Right kidney (tissue), 1 donor: Measurements from ENCODE around the gene FPR3.
"Not testable (repeated sequence)": the region's sequence is repeated elsewhere in the genome, so short reads cannot be mapped to it uniquely, and the experiment has no call there.

Experiments
- DNase-seq: peaks from one replicate; pipeline ENCODE4 v3.0.0-alpha.2; 2016

Gene FPR3

DNA sequence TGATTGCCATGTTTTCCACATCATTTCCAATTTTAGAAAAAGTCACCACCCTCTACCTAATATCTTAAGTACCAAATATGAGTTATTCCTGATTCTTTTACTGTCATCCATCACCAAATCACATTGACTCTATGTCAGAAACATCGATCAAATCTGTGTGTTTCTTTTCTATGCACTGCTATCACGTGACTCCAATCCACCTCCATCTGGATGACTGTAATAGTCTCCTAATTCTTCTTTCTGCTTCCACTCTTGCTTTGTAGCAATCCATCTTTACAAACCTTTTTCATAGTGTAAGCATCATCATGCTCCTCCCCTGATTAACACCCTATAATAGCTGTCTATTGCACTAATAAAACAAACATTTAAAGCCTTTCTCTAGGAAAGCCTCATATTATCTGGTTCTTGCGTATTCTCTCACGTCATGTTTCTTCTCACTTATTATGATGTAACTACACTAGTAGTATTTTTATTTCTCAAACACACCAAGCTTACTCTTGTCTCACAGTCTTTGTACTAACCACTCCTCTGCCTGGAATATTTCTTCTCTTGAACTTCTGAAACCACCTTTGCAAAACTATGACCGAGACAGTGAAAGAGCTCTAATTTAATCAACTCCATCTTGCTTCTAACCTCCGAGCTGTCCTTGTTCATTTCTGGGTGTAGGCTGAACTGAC, 10.7 kb upstream of the FPR3 start:
- DNase-seq, result no peak

DNA sequence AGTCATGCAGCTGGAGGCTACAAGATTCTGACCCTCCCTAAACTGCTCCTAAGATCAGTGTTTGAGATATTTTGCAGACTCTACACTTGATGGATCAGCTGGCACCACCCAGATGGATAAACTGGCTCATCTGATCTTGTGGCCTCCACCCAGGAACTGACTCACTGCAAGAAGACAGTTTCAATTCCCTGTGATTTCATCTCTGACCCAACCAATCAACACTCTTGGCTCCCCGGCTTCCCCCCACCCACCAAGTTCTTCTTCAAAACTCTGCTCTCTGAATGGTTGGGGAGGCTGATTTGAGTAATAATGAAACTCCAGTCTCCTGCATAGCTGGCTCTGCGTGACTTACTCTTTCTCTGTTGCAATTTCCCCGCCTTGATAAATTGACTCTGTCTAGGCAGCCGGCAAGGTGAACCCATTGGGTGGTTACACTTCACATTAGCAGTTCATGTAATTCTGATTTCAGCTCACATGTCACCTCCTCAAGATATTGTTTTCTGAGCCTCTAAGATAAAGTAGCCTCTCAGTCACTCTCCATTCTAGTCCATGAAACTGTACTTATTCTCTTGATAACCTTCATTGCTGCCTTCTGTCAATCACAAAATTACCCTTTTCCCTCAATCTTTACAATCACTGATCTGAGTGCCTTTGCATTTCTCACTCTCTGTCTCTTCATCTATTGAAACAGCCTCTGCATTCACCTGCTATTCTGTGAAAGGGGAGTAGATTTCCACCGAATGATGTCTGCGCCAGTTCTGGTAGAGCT, 9.9 kb upstream of the FPR3 start:
- DNase-seq, result no peak

DNA sequence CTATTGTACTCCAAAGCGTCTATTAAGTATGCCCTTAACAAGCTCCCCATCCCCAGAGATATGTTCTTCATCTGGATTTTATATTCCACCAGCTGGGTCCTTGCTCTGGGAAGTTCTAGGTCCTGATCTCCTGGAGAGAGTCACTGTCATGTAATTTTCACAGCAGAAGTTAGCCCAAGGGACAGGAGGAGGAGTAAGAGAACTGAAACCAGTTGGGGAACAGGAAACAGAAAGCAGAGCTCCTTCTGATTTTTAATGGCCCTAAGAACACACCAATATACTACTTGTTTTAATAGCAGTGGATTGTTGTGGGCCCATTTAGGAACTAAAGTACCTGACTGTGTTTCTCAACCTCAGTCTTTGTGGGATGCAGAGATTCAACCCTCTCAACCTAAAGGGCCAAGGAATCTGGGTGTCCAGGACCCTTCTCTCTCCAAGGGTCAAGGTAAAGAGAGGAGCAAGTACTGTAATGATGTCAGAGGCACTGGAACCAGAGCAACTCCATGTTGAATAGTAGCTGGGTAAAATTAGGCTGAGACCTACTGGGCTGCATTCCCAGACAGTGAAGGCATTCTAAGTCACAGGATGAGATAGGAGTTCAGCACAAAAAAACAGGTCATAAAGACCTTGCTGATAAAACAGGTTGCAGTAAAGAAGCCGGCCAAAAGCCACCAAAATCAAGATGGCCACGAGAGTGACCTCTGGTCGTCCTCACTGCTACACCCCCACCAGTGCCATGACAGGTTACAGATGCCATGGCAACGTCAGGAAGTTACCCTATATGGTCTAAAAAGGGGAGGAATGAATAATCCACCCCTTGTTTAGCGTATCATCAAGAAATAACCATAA, 8.1 kb upstream of the FPR3 start:
- DNase-seq, result no peak

DNA sequence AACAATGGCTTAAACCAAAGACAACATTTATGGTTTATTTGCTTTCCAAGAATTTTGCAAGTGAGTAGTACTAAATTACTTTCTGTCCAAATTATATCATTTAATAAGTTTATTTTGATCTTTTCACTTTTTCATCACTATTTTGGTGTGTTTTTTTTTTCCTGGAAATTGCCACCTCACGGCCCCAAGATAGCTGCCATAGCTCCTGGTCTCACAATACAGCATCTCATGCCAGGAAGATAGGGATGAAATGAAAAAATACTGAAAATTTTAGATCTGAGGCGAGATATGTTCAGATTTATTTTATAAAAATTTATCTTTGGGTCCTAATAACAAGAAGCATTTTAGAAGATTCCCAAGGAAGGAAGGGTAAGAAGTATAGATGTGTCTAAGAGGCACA, 6.9 kb upstream of the FPR3 start:
- DNase-seq, result no peak

DNA sequence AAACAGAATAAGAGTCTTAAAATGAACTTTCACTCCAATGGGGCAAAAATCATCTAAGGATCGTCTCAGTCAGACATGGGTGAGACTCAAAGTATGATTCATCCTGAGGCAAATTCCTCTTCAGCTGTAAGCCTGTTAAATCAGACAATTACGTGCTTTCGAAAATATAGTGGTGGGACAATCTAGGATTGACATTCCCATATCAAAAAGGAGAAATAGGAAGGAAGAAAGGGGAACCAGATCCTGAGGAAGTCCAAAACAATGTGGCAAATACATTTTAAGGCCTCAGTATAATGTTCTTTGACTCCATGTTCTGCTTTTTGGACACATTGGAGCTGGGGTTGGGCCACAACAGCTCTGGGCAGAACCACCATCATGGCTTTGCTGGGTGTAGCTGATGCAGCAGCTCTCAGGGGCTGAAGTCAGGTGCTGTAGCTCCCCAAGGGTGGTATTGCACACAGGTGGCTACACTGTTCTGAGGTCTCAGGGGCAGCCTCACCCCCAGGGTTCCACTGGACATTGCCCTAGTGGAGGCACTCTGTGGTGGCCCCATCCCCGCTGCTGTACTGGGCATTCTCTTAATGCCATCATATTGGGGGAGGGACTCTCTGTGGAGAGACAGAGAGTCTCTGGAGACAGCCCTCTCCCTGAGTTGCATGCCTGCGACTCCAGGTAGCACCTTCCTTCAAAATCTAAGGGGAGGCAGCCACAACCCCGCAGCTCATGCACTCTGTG, 5.7 kb upstream of the FPR3 start:
- no peak for DNase-seq

DNA sequence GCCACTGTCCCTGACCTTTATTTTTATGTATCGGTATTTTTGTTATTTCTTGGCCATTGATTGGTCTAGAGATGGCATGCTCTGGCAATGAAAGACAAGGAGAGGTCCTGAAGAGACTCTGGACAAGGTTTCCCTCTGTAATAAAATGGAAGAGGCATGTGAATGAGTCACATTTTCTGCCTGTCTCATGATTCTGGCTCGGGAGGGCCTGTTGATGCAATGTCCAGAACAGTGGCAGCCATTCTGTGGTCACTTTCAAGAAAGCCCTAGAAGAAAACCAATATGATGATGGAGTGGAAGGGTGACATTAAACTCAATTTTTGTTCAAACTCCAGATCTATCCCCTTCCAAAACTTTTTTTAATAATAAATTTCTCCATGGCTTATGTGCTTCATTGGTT, 2.0 kb upstream of the FPR3 start:
- DNase-seq, result no peak

DNA sequence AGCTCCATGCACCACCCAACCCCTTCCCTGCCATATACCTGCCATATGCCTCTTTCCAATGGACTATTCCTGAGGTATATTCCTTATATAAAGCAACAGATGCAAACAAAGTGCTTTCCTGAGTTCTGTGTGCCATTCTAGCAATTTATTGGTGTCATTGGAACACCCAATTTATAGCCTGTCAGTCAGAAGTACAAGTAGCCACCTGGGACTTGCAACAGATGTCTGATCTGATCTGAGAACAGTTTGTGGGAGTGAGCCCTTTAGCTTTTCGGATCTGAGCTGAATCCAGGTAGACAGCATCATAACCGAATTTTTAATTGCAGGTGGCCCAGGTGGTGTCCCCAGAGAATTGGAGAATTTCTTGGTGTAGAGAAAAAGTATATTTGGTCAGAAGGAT, 963 bp upstream of the FPR3 start:
- no peak for DNase-seq

DNA sequence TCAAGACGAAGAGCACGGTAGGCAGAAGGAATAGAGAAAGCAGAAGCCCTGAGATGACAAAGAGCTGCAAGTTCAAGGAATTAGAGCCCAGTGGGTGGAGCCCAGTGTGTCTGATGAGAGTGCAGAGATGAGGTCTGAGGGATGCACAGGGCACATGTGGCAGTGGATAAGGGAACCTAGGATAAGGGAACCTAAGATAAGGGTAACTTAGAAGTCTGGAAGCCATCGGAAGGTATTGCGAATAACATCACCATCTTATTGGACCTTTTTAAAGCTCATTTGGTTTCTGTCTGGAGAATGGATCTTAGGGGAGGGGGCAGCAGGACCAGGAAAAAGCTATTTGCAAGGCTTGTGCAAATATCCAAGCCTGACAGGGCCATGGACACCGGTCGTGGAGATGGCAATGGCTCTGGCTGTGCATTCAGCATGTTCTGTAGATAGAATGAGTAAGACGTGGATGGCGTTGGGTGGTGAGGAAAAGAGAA, 1.3 kb downstream of the FPR3 start:
- DNase-seq, result no peak

DNA sequence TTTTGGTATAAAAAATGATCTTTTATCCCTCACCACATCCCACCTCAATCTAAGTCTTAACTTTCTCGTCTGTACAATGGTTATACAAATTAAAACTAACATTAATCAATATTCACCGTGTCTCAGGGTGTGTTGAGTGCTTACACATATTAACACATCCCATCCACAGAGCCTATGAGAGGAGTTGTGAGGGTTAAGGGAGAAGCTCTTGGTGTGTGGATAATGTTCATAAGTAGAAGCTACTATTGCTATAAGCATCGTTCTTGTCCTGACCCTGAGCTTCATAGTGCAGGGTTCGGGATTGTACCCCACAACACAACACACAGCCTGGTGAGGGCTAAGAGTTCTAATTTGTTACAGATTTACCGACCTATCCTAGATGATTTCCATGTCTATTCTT, 2.5 kb downstream of the FPR3 start:
- no peak for DNase-seq

DNA sequence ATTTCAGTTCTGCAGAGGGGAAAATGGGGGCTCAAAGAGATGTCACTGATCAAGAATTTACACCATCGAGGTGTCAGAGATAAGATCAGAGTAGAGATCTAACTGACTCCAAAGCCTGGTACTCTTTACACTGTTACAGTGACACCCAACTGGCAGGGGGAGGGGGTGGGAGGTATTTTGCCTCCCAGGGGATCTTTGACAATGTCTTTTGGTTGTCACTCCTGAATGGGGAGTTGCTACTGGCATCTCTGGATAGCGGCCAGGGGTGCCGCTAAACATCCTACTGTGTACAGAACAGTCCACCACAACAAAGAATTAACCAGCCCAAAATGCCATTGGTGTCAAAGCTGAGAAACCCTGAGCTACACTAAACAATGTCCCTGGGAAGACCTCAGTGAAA, 3.1 kb downstream of the FPR3 start:
- DNase-seq, result no peak

DNA sequence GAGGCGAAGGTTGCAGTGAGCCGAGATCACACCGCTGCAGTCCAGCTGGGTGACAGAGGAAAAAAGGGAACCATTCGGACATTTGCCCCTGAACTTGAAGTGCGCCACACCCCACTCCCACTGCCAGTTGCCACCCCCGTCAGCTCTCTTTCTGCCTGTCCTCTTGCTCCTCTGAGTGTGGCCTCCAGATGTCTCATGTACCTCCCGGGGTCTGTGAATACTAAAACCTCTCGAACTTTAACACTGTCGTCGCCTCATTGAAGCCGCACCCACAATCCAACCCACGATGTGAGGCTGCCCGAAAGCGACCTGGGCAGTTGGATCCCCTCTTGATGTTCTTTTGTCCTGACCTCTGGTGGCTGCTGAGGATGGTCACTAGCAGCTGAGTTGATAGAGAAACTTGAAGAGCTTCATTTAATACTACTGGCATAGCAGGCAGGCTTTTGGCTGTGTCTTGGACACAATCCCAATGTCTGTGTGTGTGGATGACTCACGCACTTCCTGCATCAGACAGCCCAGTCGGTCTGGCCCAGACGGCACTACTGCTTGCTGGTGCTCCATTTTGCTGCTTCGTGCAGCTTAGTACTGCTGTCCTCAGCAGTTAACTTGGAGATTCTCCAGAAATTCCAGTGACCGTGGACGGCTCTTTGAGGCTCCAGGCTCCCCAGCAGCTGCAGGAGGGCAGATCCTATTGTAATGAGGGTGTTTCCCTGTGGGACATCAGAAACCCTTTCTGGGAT, 4.2 kb downstream of the FPR3 start:
- DNase-seq, result no peak

DNA sequence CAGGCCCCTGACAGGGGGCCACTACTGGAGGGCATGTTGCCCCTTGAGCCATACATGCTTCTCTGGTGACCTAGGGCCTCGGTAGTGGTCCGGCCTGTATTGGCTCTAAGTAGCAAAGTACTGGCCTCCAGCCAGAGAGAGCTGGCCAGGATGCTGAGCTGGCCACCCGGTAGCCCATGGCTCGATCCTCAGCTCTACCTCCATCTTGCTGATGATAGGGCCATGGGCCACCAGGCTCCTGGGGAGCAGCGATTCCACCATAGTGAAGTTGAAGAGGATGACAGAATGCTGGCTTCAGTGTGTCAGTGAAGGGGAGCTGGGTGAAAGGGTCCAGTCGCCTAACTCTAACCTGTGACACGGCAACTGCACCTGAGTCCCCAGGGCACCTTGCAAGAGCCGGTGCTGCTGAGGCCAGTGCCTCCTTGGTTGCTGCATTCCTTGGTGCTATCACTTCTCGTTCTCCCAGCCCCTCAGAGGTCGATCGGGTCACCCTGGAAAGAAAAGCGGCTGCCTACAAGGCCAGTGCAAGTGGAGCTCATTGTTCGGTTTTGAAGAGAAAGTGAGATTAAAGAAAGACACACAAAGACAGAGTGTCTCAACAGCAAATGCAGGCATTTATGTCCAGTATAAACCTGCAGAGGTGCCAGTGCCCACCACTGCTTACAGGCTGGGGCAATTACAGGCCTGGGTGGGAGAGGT, 5.0 kb downstream of the FPR3 start:
- no peak for DNase-seq

DNA sequence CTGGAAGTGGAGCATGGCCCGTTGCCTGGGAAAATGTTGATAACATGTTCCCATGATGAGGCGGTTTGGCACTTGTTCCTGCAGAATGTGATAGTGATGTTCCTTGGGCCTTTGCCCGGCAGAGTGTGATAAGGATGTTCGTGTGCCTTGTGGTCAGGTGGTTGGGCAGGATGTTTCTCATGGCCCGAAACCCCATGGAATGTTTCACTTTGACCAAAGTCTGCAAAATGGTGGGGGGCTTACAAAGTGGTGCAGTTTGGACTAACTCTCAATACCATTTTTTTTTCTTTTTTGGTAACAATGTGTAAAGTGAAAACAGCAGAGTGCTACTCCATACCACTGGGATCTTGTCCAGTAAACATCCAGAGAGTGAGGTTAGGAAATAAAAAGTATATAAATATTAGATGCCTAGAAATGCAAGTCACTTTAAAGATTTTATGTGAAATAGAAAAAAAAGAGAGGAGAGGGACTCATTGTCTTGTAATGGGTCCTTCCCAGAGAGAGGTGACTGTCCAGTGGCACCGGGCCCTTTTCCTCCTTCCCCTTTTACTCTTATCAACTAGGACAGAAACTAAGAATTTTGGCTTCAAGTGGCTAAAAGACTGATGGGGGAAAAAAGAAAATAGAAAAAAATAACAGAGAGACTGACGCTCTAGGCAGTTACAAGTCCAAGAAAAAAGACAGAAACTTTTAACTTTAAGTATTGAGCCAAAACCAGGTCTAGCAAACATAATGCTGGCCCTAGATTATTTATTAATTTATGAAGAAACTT, 5.7 kb downstream of the FPR3 start:
- no peak for DNase-seq

DNA sequence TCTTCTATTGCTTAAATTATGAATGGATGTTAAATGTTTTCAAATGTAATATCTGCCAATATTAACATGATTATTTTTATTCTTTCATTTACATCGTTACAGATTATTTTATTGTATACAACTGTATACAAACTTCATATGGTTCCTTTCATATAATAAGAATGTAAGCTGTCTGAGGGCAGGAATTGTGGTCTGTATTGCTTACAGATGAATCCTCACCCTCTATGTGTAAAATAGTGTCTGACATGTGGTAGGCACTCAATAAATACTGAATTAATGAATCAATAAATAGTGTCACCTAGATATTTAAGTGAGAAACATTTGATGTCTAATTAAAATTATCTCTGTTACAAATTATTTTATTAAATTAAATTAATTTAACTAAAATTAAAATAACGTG, 7.8 kb downstream of the FPR3 start:
- no peak for DNase-seq

DNA sequence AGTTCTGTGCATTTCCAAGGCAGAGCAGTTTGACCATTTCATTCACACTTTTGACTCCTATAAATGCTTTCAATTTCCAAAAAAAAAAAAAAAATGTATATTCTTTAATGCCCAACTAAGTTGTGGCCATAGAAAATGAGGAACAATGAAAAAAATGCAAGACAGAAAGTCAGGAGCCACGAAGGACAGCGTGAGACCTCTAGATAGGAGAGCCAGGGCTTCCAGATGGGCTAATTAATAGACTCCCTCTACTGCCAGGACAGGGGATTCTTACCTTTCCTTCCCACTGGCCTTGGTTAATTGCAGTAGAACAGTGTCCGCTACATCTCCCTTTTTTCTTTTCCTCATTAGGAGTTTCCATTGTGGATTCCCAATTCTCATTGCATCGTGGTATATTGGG, 8.6 kb downstream of the FPR3 start:
- DNase-seq, result no peak

DNA sequence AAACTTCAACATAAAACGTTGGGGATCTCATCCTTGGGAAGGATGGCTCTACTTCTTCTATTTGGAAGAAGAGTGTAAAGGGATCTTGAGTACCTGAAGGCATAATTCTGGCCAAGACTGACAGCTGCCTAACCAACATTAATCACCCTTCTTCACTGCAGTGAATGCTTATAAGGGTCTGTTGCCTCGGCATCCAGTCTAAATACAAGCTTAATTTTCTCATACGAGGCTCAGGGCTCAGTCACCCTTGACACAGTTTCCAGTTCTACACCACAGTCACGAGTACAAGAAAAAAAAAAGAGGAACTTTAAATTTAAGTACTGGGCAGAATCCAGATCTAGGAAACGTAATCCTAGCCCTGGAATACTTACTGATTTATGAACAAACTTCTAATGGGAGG, 9.0 kb downstream of the FPR3 start:
- DNase-seq, result no peak

DNA sequence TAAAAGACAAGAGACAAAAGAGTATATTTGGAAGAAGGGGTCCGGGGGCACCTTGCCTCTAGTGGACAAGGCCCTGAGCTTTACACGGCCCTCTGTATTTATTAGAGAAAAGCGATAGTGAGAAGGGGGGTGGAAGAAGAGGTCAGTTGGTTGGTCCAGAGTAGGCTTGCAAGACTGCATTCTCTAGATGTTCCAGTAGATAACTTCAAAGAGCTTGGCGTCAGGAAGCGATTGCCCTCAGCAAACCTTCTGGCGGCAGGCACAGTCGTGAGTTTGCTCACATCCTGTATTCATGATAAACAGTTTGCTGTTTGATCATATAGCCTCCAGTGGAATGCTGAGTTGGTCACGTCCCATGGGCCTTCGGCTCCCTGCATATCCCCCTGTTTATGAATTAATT, 9.8 kb downstream of the FPR3 start:
- DNase-seq, result not testable (repeated sequence)

DNA sequence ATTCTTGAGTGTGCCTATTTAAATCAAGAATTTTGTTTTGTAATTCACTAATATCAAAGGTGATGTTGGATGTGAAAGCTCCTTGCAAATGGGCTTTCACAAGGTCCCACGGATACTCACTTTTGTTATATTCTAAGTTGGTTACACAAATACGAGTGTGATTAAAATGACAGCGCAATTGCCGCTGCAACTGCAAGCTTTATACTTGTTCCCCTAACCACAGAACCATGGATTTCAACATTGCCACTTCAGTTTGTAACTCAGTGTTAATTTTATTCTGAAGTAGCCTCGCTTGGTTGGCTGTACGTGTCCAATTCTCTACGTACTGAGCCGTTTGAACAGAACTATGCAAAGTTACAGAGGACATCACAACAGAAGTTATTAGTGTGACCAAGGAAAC, 10.4 kb downstream of the FPR3 start:
- not testable (repeated sequence) for DNase-seq

DNA sequence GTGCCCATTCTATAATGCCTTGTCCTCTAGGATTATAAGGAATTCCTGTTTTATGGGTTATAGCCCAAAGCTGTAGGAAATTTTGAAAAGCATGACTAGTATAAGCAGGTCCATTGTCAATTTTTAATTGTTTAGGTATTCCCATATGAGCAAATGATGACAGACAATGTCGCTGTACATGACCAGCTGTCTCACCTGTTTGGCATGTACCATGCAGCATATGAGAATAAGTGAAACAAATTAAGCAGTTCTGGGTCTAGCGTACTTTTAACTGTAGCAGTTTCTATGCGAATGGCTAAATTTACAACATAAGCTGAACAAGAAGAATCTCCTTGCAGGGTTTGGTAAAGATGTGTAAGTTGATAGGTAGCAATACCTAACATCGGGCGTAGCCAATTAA, 11.6 kb downstream of the FPR3 start:
- DNase-seq, result not testable (repeated sequence)

DNA sequence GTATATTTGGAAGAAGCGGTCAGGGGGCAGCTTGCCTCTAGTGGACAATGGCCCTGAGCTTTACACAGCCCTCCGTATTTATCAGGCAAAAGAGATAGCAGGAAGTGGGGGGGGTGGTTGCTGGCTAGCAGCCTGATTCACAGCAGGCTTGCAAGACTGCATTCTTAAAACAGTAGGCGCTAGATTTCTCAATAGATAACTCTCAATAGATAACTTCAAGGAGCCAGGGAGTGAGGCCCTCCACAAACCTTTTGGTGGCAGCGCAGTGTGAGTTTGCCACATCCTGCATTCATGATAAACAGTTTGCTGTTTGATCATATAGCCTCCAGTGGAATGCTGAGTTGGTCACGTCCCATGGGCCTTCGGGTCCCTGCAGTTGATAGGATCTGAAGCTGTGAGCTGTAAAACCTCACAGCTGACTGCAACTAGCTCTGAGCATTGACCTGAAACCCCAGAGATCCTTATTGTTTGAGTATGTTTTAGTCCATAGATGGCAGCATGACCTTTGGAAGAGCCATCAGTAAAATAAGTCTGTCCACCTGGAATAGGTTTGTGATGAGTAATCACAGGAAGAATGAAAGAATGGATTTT, 12.2 kb downstream of the FPR3 start:
- no peak for DNase-seq
